Glutamatergic neuron (in vitro differentiated cells): Measurements from ENCODE around the gene SERPINA5. TPM values are rescaled to one million over a fixed set of nuclear protein-coding genes. Genes with fewer than 3 reads are reported as not detected.

ENCODE experiments used
- DNase-seq: peaks from one replicate; pipeline ENCODE4 v3.0.0; 2022
- H3K27ac Mint-ChIP-seq: one replicate; pipeline ENCODE4 v1.8.0; 2020; ENCODE audit warnings: mild to moderate bottlenecking, mixed read lengths, inconsistent platforms; ENCODE audit not compliant: unreplicated experiment
- H3K27me3 Mint-ChIP-seq: one replicate; pipeline ENCODE4 v1.8.0; 2020; ENCODE audit warnings: mild to moderate bottlenecking, moderate library complexity, mixed read lengths, inconsistent platforms; ENCODE audit not compliant: unreplicated experiment
- H3K36me3 Mint-ChIP-seq: one replicate; pipeline ENCODE4 v1.8.0; 2020; ENCODE audit warnings: mild to moderate bottlenecking, mixed read lengths, inconsistent platforms; ENCODE audit not compliant: unreplicated experiment
- H3K4me1 Mint-ChIP-seq: one replicate; pipeline ENCODE4 v1.8.0; 2020; ENCODE audit warnings: mild to moderate bottlenecking, low read depth, mixed read lengths, inconsistent platforms; ENCODE audit not compliant: unreplicated experiment
- H3K4me3 Mint-ChIP-seq: one replicate; pipeline ENCODE4 v1.8.0; 2020; ENCODE audit warnings: mild to moderate bottlenecking, mixed read lengths, inconsistent platforms; ENCODE audit not compliant: unreplicated experiment
- H3K9me3 Mint-ChIP-seq: one replicate; pipeline ENCODE4 v1.8.0; 2020; ENCODE audit warnings: mild to moderate bottlenecking, moderate library complexity, mixed read lengths, inconsistent platforms; ENCODE audit not compliant: unreplicated experiment
- CTCF ChIP-seq: fragments of 200-600 bp; sonication (generic); IDR thresholded peaks from one replicate; pipeline ENCODE4 v1.5.0; 2021; ENCODE audit not compliant: partially characterized antibody, unreplicated experiment
- total RNA-seq: library from RNA; stranded (reverse); fragmentation: NEBNext Ultra II Directional; extraction: Animal tissue kit (Norgen Biotek cat#: 25700); gene quantifications from one replicate; pipeline ENCODE4 v1.2.1, GENCODE V29; 2021; ENCODE audit not compliant: unreplicated experiment

SERPINA5 gene
- total RNA-seq, 1 donor from 2014 or later, result not detected

GRCh38 chr14:94539181-94539580, 42.0 kb upstream of the SERPINA5 start:
- Mint-ChIP-seq H3K4me1 (no peaks in the 10 kb centered on the region), H3K27ac (no peak overlapping the region)

DNA sequence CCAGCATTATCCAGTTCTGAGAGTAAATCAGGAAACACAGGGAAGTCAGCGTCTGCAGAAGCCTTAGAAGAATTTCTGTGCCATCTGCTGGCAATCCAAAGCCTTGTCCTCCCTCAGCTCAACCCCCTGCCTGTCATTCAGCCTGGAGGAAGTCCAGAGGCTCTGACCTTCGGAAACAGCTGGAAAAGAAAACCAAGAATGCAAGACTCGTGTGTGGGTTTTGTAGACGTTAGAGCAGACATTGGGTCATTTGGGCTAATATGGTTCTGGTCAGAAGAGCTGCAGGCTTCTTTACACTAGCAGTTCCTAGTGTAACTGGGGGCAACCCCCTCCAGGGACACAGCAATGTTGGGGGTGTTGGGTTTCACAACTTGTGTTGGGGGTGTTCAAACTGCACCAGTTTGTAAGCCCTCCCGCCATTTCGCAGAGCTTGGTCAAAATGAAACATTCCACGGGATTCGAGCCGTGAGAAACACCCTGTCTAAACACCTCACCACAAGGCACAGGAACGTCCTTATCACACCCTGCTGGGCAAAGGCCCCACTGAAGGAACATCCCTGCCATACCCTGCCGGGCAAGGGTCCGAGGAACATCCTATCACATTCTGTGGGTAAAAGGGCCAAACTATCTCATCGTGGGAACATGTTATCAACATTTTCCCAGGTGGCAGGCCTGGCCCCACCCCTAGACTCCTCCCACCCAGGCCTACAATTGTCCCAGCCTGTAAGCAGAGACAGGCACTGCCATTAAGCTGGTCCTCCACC, 41.0 kb upstream of the SERPINA5 start:
- TF ChIP-seq CTCF, result no peak
- H3K36me3 Mint-ChIP-seq, result no peaks in the 10 kb centered on the region
- no peak overlapping the region for H3K4me3 Mint-ChIP-seq
- no peaks in the 10 kb centered on the region for H3K4me1 Mint-ChIP-seq
- H3K27ac Mint-ChIP-seq, result no peak overlapping the region
- DNase-seq, result no peak
- H3K9me3 Mint-ChIP-seq, result no peaks in the 10 kb centered on the region
- no peaks in the 10 kb centered on the region for H3K27me3 Mint-ChIP-seq

More at GRCh38 chr14:94539181-94539580, 42.0 kb upstream of the SERPINA5 start:
- Mint-ChIP-seq H3K27me3 (no peaks in the 10 kb centered on the region), H3K9me3 (no peaks in the 10 kb centered on the region), H3K4me3 (no peak overlapping the region), H3K36me3 (no peaks in the 10 kb centered on the region)
- no peak for DNase-seq
- TF ChIP-seq CTCF, result no peak

DNA sequence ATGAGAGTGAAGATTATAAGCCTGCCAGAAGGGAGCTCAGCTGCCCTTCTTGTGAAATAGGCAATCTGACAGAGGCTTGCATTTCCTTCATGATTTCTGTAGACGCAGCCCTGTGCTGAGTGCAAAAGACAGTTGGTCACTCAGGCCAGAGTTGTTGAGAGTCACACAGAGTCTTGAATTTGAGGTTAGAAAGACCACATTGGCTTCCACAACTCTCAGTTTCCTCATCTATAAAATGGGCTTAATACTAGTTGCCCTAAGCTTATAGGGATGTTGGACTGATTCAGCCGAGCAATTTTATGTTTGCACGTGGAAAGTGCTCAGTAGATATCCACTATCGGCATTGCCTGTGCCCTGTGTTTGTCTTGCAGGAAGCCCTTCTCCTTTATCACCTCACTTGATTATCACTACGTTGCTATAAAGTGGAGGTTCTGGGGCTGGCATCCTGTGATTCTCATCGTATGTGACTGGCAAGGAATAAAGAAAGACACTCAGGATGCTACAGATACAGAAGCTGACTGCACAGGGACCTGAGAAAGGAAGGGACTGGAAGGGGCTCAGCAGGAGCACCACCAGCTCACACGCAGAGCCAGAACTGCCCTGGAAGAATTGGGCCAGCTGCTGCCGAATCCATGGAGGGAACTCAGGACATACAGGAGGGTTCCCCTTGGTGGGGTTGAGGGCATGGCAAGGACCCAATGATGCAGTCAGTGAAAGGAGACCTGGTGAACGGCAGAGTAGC, 39.8 kb upstream of the SERPINA5 start:
- no peaks in the 10 kb centered on the region for H3K27me3 Mint-ChIP-seq
- H3K4me3 Mint-ChIP-seq, result no peak overlapping the region
- no peak overlapping the region for H3K27ac Mint-ChIP-seq
- TF ChIP-seq CTCF, result no peak
- no peak for DNase-seq
- H3K36me3 Mint-ChIP-seq, result no peaks in the 10 kb centered on the region
- H3K9me3 Mint-ChIP-seq, result no peaks in the 10 kb centered on the region
- no peaks in the 10 kb centered on the region for H3K4me1 Mint-ChIP-seq

- no peak for DNase-seq
- H3K4me1 Mint-ChIP-seq, result no peaks in the 10 kb centered on the region
- no peaks in the 10 kb centered on the region for H3K9me3 Mint-ChIP-seq
- H3K36me3 Mint-ChIP-seq, result no peaks in the 10 kb centered on the region
- TF ChIP-seq CTCF, result no peak
- no peak overlapping the region for H3K27ac Mint-ChIP-seq
- H3K4me3 Mint-ChIP-seq, result no peak overlapping the region
- H3K27me3 Mint-ChIP-seq, result no peaks in the 10 kb centered on the region
Observed at GRCh38 chr14:94542111-94542810, 39.0 kb upstream of the SERPINA5 start.
